DOHH2 (cell line): ENCODE measurements around the gene ZNF774.

Experiments used
- CTCF ChIP-seq: fragments of 200-600 bp; sonication (generic); IDR thresholded peaks from one replicate; pipeline ENCODE4 v1.5.1; 2014; ENCODE audit warnings: antibody characterized with exemption, mild to moderate bottlenecking, low read depth, low read length; ENCODE audit not compliant: poor library complexity, severe bottlenecking
- EZH2phosphoT487 ChIP-seq: fragments of 200-600 bp; sonication (generic); IDR thresholded peaks from 2 replicates; pipeline ENCODE4 v1.6.1; 2017; ENCODE audit warnings: borderline replicate concordance, mild to moderate bottlenecking, antibody characterized with exemption, low read length, moderate library complexity, mixed read lengths

GRCh38 chr15:90387534-90388461, 35.7 kb downstream of the ZNF774 start, which contains the start of gene IQGAP1:
- TF ChIP-seq CTCF (no peak), EZH2phosphoT487 (no peak)
